ENCODE results near the gene KIAA0040.

DNA sequence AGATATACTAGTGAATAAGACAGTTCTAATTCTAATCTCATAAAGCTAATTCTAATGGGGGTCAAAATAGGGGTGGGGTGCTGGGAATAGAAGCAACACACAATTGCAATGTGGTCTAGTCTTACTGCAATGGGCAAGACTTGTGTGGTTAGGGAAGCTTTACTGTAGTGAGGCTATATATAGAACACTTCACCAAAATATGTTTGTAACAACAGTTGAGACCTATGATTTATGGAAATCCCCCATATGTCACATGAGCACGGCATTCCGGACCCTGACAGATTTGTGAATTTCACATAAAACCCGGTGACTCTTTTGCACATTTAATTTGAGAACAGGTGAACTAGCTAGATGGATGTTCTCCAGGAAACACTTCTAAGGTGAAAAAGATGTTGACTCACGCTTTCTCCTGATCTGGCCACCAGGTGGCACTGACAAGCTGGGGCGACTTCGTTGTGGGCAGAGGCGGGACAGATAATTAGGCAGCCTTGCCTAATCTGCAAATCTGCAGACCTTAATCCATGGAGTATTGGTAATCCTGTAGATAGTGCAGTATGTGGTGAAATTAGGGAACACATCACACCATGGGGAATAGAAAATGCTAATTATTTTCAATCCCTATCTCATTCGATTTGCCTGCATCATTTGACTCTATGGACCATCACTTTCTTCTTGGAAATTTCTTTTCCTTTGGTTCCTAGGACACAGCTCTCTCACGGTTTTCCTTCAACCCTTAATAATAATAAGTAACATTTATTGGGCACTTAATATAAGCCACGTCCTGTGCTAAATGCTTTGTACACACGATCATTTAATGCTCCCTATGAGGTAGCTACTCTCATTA lies 37.7 kb downstream of the KIAA0040 start:
- no peak for TF ChIP-seq TCF4 (CRISPR knock-in tag; IDR thresholded peaks at IDR 0.05; ENCODE audit: borderline replicate concordance)
- no peak for TF ChIP-seq ARNTL (CRISPR knock-in tag; IDR thresholded peaks at IDR 0.05; ENCODE audit: borderline replicate concordance, low read depth)
- TF ChIP-seq ZNF565 (CRISPR knock-in tag; conservative IDR thresholded peaks at IDR 0.05; ENCODE audit: low read depth) = no peak
- TF ChIP-seq, protein P1, sequence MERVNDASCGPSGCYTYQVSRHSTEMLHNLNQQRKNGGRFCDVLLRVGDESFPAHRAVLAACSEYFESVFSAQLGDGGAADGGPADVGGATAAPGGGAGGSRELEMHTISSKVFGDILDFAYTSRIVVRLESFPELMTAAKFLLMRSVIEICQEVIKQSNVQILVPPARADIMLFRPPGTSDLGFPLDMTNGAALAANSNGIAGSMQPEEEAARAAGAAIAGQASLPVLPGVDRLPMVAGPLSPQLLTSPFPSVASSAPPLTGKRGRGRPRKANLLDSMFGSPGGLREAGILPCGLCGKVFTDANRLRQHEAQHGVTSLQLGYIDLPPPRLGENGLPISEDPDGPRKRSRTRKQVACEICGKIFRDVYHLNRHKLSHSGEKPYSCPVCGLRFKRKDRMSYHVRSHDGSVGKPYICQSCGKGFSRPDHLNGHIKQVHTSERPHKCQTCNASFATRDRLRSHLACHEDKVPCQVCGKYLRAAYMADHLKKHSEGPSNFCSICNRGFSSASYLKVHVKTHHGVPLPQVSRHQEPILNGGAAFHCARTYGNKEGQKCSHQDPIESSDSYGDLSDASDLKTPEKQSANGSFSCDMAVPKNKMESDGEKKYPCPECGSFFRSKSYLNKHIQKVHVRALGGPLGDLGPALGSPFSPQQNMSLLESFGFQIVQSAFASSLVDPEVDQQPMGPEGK (CRISPR knock-in tag; IDR thresholded peaks at IDR 0.05; ENCODE audit: borderline replicate concordance) = no peak
- TF ChIP-seq, protein P2, sequence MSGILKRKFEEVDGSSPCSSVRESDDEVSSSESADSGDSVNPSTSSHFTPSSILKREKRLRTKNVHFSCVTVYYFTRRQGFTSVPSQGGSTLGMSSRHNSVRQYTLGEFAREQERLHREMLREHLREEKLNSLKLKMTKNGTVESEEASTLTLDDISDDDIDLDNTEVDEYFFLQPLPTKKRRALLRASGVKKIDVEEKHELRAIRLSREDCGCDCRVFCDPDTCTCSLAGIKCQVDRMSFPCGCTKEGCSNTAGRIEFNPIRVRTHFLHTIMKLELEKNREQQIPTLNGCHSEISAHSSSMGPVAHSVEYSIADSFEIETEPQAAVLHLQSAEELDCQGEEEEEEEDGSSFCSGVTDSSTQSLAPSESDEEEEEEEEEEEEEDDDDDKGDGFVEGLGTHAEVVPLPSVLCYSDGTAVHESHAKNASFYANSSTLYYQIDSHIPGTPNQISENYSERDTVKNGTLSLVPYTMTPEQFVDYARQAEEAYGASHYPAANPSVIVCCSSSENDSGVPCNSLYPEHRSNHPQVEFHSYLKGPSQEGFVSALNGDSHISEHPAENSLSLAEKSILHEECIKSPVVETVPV (CRISPR knock-in tag; IDR thresholded peaks at IDR 0.05) = no peak
- no peak for TF ChIP-seq GLIS3 (CRISPR knock-in tag; IDR thresholded peaks at IDR 0.05)
- no peak for TF ChIP-seq SNAI2 (CRISPR knock-in tag; IDR thresholded peaks at IDR 0.05)
- TF ChIP-seq, protein P3, sequence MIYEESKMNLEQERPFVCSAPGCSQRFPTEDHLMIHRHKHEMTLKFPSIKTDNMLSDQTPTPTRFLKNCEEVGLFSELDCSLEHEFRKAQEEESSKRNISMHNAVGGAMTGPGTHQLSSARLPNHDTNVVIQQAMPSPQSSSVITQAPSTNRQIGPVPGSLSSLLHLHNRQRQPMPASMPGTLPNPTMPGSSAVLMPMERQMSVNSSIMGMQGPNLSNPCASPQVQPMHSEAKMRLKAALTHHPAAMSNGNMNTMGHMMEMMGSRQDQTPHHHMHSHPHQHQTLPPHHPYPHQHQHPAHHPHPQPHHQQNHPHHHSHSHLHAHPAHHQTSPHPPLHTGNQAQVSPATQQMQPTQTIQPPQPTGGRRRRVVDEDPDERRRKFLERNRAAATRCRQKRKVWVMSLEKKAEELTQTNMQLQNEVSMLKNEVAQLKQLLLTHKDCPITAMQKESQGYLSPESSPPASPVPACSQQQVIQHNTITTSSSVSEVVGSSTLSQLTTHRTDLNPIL (CRISPR knock-in tag; IDR thresholded peaks at IDR 0.05; ENCODE audit: low read depth) = no peak
- TF ChIP-seq ZNF8 (CRISPR knock-in tag; IDR thresholded peaks at IDR 0.05) = no peak
- TF ChIP-seq RARB (CRISPR knock-in tag; IDR thresholded peaks at IDR 0.05) = no peak
- TF ChIP-seq ESRRG (CRISPR knock-in tag; IDR thresholded peaks at IDR 0.05) = no peak
- TF ChIP-seq ZFP3 (CRISPR knock-in tag; IDR thresholded peaks at IDR 0.05) = no peak
